BLaER1 treated with 17β-estradiol and CSF1 and Interleukin-3, amounts not matched to agents 10 nM and 100 nM (cell line): ENCODE data around the gene THY1.
A peak's percentile ranks its signal among the peaks of the same experiment; 100 is the strongest.

ENCODE experiments used
- H3K27ac ChIP-seq, 11 experiments: shearing (Covaris generic); formaldehyde crosslinking; 2 replicates each; pipeline ENCODE4 v1.8.1; 2022
- H3K27me3 ChIP-seq, 11 experiments: shearing (Covaris generic); formaldehyde crosslinking; 2 replicates each; pipeline ENCODE4 v1.8.1; 2022
- H3K36me3 ChIP-seq, 11 experiments: shearing (Covaris generic); formaldehyde crosslinking; 2 replicates each; pipeline ENCODE4 v1.8.1; 2022
- H3K4me1 ChIP-seq, 10 experiments: shearing (Covaris generic); formaldehyde crosslinking; 2 replicates each; pipeline ENCODE4 v1.8.1; 2022
- H3K4me2 ChIP-seq, 11 experiments: shearing (Covaris generic); formaldehyde crosslinking; 2 replicates each; pipeline ENCODE4 v1.8.1; 2022
- H3K4me3 ChIP-seq, 10 experiments: shearing (Covaris generic); formaldehyde crosslinking; 2 replicates each; pipeline ENCODE4 v1.8.1; 2022
- H3K9ac ChIP-seq, 11 experiments: shearing (Covaris generic); formaldehyde crosslinking; 2 replicates each; pipeline ENCODE4 v1.8.1; 2022
- H3K9me3 ChIP-seq, 11 experiments: shearing (Covaris generic); formaldehyde crosslinking; replicated peaks in 1 of 11; 2 replicates each; pipeline ENCODE4 v1.8.1; 2022
- H4K20me1 ChIP-seq, 11 experiments: shearing (Covaris generic); formaldehyde crosslinking; 2 replicates each; pipeline ENCODE4 v1.8.1; 2022
- Cebpa-rat ChIP-seq, 11 experiments: shearing (Covaris generic); IDR thresholded peaks; 2 replicates each; pipeline ENCODE4 v1.8.1; 2022

Gene THY1

DNA sequence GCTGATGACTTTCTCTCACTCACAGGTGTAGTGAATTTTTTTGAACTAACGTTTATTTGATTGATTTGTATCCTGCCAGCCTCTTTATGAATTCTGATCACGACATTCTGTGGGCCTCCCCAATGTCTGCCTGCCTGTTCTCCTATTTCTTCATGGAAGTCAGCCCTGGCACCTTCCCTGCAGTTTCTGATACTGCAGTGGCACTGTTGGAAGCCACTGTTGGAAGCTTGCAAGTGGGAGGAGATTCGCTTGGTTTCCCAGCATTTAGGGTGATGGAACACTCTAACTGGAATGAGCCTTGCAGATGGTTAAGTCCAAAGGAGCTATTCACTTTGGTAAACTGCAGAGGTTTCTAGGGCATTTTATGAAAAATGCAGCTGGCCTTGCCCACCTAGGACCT is 1.3 kb upstream of the THY1 start:
- Histone ChIP-seq H3K9me3 (peaks cover 7 to 21% (median 13%) of the 10 kb centered on the region in 11 experiments), H3K9ac (no peak overlapping the region), H3K27ac (no peak overlapping the region), H3K27me3 (peaks cover 51 to 62% (median 59%) of the 10 kb centered on the region in 11 experiments), H3K4me3 (no peak overlapping the region), H4K20me1 (peaks cover 0 to 24% (median 7%) of the 10 kb centered on the region in 11 experiments; a peak in 12 of 22 replicates), H3K4me2 (no peak overlapping the region), H3K36me3 (no peaks in the 10 kb centered on the region), H3K4me1 (peaks cover 13 to 27% (median 17%) of the 10 kb centered on the region in 10 experiments)
- no peak for TF ChIP-seq Cebpa-rat (IDR thresholded peaks at IDR 0.05)

DNA sequence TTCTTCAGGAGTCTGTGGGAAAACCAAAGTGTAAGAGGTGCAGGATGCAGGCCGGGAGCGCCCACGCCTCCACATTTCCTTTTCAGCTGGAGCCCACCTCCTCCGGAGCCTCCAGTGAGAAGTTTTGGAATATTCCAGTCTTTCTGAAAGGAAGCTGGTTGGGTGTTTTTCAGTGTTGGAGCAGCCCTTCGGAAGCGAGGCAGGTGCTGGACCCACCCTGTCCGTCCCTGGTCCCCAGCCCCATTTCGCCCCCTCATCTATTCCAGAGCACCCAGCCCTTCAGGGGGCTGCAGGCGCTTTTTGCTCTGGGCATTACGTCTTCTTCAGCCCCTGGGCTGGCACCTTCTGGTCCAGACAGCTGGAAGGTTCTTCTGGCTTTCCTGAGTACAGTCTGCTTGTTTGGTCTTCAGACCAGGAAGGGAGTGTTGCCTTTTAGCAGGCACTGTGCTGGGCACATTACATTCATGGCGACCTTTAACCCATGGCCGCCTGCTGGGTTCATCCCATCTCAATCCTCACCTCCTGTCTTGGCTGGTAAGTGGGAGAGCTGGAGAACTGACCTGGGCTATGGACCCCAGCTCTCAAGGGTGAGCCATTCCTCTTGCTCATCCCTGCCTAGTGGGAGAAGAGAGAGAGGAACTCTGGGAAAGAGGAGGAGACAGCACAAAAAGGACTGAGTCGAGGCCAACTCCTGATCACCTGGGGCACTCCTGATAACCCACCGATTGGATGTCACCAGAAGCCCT is 710 bp upstream of the THY1 start:
- Histone ChIP-seq H3K4me1 (peaks cover 13 to 27% (median 17%) of the 10 kb centered on the region in 10 experiments), H3K36me3 (no peaks in the 10 kb centered on the region), H3K27ac (no peak overlapping the region), H3K4me2 (peak overlapping the region in 10 of 11 experiments; percentile 18 to 92 (median 82); a peak in 9 of 22 replicates), H4K20me1 (peaks cover 0 to 24% (median 7%) of the 10 kb centered on the region in 11 experiments; a peak in 12 of 22 replicates), H3K4me3 (peak overlapping the region in 2 of 10 experiments; percentile 54 to 66; a peak in 1 of 20 replicates), H3K9ac (no peak overlapping the region), H3K27me3 (peaks cover 51 to 63% (median 60%) of the 10 kb centered on the region in 11 experiments), H3K9me3 (peaks cover 2 to 15% (median 7%) of the 10 kb centered on the region in 11 experiments)
- no peak for TF ChIP-seq Cebpa-rat (IDR thresholded peaks at IDR 0.05)

DNA sequence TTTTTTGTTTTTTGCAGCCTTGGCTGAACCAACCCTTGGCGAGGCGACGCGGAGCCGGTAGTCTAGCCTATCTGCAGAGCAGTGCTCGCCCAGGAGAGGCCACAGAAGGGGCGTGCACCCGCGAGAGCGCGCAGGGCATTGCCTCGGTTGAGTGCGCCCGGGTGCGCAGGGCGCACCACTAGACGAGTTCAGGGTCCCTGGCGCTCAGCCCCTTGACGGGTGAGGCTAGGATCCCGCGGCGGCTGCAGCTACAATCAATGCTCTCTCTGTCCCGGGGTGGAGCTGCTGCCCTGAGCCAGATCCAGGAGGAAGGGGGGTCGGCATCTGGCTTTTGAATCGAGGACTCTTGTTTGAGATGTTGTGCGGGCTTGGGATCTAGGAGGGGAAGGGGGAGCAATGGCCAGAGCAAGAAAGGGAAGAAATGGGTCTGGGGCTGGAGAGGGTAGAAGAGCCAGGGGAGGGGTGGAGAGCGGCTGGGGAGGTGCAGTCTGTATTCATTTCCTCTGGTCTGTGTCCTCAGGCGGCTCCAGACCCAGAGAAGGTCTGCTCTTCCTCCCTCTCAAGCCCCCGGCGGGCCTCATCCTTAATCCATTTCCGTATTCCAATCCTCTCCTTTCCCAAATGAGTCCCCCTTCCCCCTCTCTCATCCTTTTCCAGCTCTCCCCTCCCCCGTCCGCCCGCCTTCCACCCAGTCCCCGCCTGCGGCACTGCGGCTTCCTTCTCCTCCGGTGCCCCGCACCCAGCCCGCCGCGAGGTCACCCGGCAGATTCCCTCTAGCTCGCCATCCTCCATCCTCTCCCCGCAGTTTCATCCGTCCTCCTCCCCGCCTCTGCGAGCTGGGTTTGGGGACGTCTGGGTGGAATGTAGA is 797 bp downstream of the THY1 start:
- Histone ChIP-seq H4K20me1 (peaks cover 0 to 24% (median 7%) of the 10 kb centered on the region in 11 experiments; a peak in 12 of 22 replicates), H3K9ac (peak overlapping the region in 7 of 11 experiments; percentile 19 to 42 (median 28); a peak in 7 of 22 replicates), H3K36me3 (no peaks in the 10 kb centered on the region), H3K4me1 (peaks cover 13 to 27% (median 17%) of the 10 kb centered on the region in 10 experiments), H3K27ac (no peak overlapping the region), H3K4me3 (peak overlapping the region; percentile 39 to 66 (median 52)), H3K4me2 (peak overlapping the region; percentile 64 to 92 (median 85)), H3K27me3 (peaks cover 51 to 63% (median 60%) of the 10 kb centered on the region in 11 experiments), H3K9me3 (peaks cover 0 to 1% (median 0%) of the 10 kb centered on the region in 11 experiments; a peak in 2 of 22 replicates)
- TF ChIP-seq Cebpa-rat (IDR thresholded peaks at IDR 0.05): no peak

DNA sequence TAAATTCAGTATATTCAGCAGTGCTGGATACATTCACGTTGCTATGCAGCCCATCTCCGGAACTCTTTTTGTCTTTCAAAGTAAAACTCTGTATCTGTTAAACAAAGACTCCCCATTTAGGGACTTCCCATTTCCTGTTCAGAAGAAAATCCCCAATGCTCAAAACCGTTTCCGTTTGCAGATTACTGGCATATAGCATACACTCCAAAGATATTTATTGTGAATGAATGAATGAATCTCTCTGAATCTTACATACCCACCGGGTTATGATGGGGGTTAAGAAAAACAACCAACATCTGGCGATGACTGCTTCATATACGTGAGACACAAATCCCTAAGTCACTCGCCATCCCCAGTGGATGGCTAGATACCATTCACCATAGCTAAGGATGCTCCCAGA is 1.6 kb downstream of the THY1 start:
- H3K27me3 ChIP-seq: peaks cover 51 to 63% (median 60%) of the 10 kb centered on the region in 11 experiments
- no peak for TF ChIP-seq Cebpa-rat (IDR thresholded peaks at IDR 0.05)
- no peak overlapping the region for H3K4me3 ChIP-seq
- peaks cover 0 to 24% (median 7%) of the 10 kb centered on the region in 11 experiments; a peak in 12 of 22 replicates for H4K20me1 ChIP-seq
- no peaks in the 10 kb centered on the region for H3K9me3 ChIP-seq
- no peak overlapping the region for H3K27ac ChIP-seq
- peaks cover 13 to 24% (median 17%) of the 10 kb centered on the region in 10 experiments for H3K4me1 ChIP-seq
- no peak overlapping the region for H3K9ac ChIP-seq
- peak overlapping the region in 10 of 11 experiments; percentile 64 to 92 (median 82); a peak in 17 of 22 replicates for H3K4me2 ChIP-seq
- H3K36me3 ChIP-seq: no peaks in the 10 kb centered on the region

DNA sequence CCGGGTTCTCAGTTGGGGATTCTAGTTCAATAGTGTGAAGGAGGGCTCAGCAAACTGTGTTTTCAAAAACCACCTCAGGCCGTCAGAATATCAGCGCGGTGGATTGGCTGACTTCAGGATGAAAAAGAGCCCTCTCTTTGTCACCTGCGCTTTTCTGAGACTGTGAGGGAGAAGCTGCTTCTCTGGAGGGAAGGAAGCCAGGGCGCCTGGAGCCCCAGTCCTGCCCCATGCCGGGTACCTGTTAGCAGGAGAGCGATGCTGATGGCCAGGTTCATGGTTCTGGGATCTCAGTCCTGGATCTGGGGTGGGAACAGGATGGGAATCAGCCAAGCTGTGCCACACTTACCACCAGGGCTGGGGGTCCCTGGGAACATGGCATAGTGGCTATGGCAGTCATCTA is 2.3 kb downstream of the THY1 start:
- peaks cover 51 to 63% (median 60%) of the 10 kb centered on the region in 11 experiments for H3K27me3 ChIP-seq
- H3K9ac ChIP-seq: no peak overlapping the region
- H3K36me3 ChIP-seq: no peaks in the 10 kb centered on the region
- H3K4me2 ChIP-seq: no peak overlapping the region
- TF ChIP-seq Cebpa-rat (IDR thresholded peaks at IDR 0.05): no peak
- H4K20me1 ChIP-seq: peaks cover 0 to 24% (median 7%) of the 10 kb centered on the region in 11 experiments; a peak in 12 of 22 replicates
- H3K9me3 ChIP-seq: no peaks in the 10 kb centered on the region
- H3K27ac ChIP-seq: no peak overlapping the region
- peaks cover 13 to 23% (median 17%) of the 10 kb centered on the region in 10 experiments for H3K4me1 ChIP-seq
- H3K4me3 ChIP-seq: no peak overlapping the region

DNA sequence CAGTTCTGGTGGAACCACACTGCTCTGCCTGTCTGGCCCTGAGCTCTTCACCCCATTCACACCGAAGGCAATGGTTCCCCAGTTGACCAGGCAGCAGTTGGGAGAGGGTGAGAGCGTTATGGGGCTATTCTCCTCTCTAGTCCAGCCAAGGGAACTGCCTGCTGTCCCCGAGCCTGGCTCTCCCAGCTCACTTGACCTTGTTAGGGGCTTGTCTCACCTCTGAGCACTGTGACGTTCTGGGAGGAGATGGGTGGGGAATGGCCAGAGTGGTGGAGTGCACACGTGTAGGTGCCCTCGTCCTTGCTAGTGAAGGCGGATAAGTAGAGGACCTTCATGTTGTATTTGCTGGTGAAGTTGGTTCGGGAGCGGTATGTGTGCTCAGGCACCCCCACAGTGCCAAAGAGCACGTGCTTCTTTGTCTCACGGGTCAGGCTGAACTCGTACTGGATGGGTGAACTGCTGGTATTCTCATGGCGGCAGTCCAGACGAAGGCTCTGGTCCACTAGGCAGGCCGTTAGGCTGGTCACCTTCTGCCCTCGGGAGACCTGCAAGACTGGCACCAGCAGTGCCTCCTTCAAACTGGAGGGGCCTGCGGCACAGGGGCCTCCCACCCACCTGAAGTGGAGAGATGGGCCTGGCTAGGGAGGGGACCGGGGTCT is 3.0 kb downstream of the THY1 start:
- Histone ChIP-seq H3K27ac (no peak overlapping the region), H3K36me3 (no peaks in the 10 kb centered on the region), H3K27me3 (peaks cover 51 to 59% (median 57%) of the 10 kb centered on the region in 11 experiments), H3K4me3 (no peak overlapping the region), H4K20me1 (peaks cover 0 to 24% (median 7%) of the 10 kb centered on the region in 11 experiments; a peak in 12 of 22 replicates), H3K4me2 (no peak overlapping the region), H3K4me1 (peaks cover 13 to 23% (median 17%) of the 10 kb centered on the region in 10 experiments), H3K9ac (no peak overlapping the region), H3K9me3 (no peaks in the 10 kb centered on the region)
- no peak for TF ChIP-seq Cebpa-rat (IDR thresholded peaks at IDR 0.05)

DNA sequence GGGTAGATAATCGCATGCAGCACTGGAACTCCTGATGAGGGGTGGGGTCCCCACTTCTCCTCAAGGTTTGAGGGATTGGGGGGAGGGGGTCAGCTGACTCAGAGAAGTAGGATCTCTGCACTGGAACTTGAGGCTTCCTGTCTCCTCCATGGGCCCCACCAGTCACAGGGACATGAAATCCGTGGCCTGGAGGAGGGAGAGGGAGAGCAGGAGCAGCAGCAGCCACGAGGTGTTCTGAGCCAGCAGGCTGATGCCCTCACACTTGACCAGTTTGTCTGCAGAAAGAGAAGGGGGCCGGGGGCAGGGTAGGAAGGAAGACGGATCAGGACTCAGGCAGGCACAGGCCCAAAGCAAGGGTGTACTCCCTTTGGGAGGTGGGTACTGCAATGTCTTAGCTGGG is 3.7 kb downstream of the THY1 start:
- Histone ChIP-seq H4K20me1 (peaks cover 0 to 24% (median 7%) of the 10 kb centered on the region in 11 experiments; a peak in 12 of 22 replicates), H3K9ac (no peak overlapping the region), H3K27ac (no peak overlapping the region), H3K27me3 (peaks cover 44 to 52% (median 50%) of the 10 kb centered on the region in 11 experiments), H3K36me3 (no peaks in the 10 kb centered on the region), H3K4me1 (peaks cover 13 to 23% (median 17%) of the 10 kb centered on the region in 10 experiments), H3K9me3 (peaks cover 0 to 5% (median 2%) of the 10 kb centered on the region in 11 experiments; a peak in 6 of 22 replicates), H3K4me2 (no peak overlapping the region), H3K4me3 (no peak overlapping the region)
- TF ChIP-seq Cebpa-rat (IDR thresholded peaks at IDR 0.05): no peak

DNA sequence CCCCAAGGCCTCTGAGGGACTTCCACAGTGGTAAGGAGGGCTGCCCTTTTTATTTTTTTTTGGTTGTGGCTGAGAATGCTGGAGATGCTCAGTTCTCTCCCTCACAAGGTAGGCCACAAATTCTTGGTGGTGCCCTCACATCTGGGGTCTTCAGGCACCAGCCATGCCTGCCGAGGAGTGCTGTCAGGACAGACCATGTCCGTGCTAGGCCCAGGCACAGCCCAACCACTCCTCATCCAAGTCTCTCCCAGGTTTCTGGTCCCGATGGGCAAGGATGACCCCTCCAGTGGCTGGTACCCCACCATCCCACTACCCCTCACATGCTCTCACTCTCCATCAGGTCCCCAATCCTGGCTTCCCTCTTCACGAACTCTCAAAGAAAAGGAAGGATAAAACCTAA is 4.2 kb downstream of the THY1 start:
- H3K4me1 ChIP-seq: peaks cover 13 to 23% (median 17%) of the 10 kb centered on the region in 10 experiments
- TF ChIP-seq Cebpa-rat (IDR thresholded peaks at IDR 0.05): no peak
- H4K20me1 ChIP-seq: peaks cover 0 to 24% (median 7%) of the 10 kb centered on the region in 11 experiments; a peak in 12 of 22 replicates
- no peak overlapping the region for H3K9ac ChIP-seq
- H3K27me3 ChIP-seq: peaks cover 40 to 47% (median 46%) of the 10 kb centered on the region in 11 experiments
- no peak overlapping the region for H3K4me2 ChIP-seq
- no peaks in the 10 kb centered on the region for H3K36me3 ChIP-seq
- peaks cover 0 to 9% (median 5%) of the 10 kb centered on the region in 11 experiments; a peak in 6 of 22 replicates for H3K9me3 ChIP-seq
- no peak overlapping the region for H3K4me3 ChIP-seq
- no peak overlapping the region for H3K27ac ChIP-seq
